ENCODE results near the gene BTBD2. TPM values are rescaled to one million over a fixed set of nuclear protein-coding genes. Genes with fewer than 3 reads are reported as not detected.

Gene BTBD2
- polyA plus RNA-seq, 2 donors: 40.0 to 48.9 TPM

- no peak overlapping the region for H3K27ac ChIP-seq (ENCODE audit: low read depth in 2 of 2, low read length in 1 of 2)
- no peaks in the 10 kb centered on the region for H3K9me3 ChIP-seq (ENCODE audit: control insufficient read depth in 2 of 2, insufficient read depth in 1 of 2, low read depth in 1 of 2, low read length in 1 of 2)
- H3K4me1 ChIP-seq (ENCODE audit: control insufficient read depth in 2 of 2, insufficient read depth in 2 of 2, low read length in 1 of 2): peaks cover 0 to 8% of the 10 kb centered on the region in 2 donors
- peaks cover 0 to 17% of the 10 kb centered on the region in 2 donors for H3K36me3 ChIP-seq (ENCODE audit: control insufficient read depth in 2 of 2, insufficient read depth in 2 of 2, low read length in 1 of 2)
- H3K27me3 ChIP-seq (ENCODE audit: control insufficient read depth in 1 of 2, insufficient read depth in 2 of 2, low read length in 2 of 2): no peaks in the 10 kb centered on the region
- 92 to 93% methylated on average over 12 of the region's 12 CpGs for WGBS, 2 donors
- H3K4me3 ChIP-seq (ENCODE audit: low read depth in 1 of 2, low read length in 2 of 2): no peak overlapping the region
These were observed 59.4 kb downstream of the BTBD2 start for GRCh38 chr19:1956122-1956494.

- no peak overlapping the region for H3K27ac ChIP-seq (ENCODE audit: low read depth in 2 of 2, low read length in 1 of 2)
- H3K9me3 ChIP-seq (ENCODE audit: control insufficient read depth in 2 of 2, insufficient read depth in 1 of 2, low read depth in 1 of 2, low read length in 1 of 2): no peaks in the 10 kb centered on the region
- H3K27me3 ChIP-seq (ENCODE audit: control insufficient read depth in 1 of 2, insufficient read depth in 2 of 2, low read length in 2 of 2): no peaks in the 10 kb centered on the region
- 77 to 78% methylated on average over 47 to 51 of the region's 51 CpGs for WGBS, 2 donors
- H3K4me1 ChIP-seq (ENCODE audit: control insufficient read depth in 2 of 2, insufficient read depth in 2 of 2, low read length in 1 of 2): peaks cover 0 to 8% of the 10 kb centered on the region in 2 donors
- no peak overlapping the region for H3K4me3 ChIP-seq (ENCODE audit: low read depth in 1 of 2, low read length in 2 of 2)
- peaks cover 0 to 14% of the 10 kb centered on the region in 2 donors for H3K36me3 ChIP-seq (ENCODE audit: control insufficient read depth in 2 of 2, insufficient read depth in 2 of 2, low read length in 1 of 2)
These were observed 60.1 kb downstream of the BTBD2 start for GRCh38 chr19:1955171-1956121.

GRCh38 chr19:1954532-1954933, 61.0 kb downstream of the BTBD2 start:
- no peaks in the 10 kb centered on the region for H3K9me3 ChIP-seq (ENCODE audit: control insufficient read depth in 2 of 2, insufficient read depth in 1 of 2, low read depth in 1 of 2, low read length in 1 of 2)
- H3K4me3 ChIP-seq (ENCODE audit: low read depth in 1 of 2, low read length in 2 of 2): no peak overlapping the region
- H3K27ac ChIP-seq (ENCODE audit: low read depth in 2 of 2, low read length in 1 of 2): no peak overlapping the region
- peaks cover 0 to 11% of the 10 kb centered on the region in 2 donors for H3K4me1 ChIP-seq (ENCODE audit: control insufficient read depth in 2 of 2, insufficient read depth in 2 of 2, low read length in 1 of 2)
- H3K36me3 ChIP-seq (ENCODE audit: control insufficient read depth in 2 of 2, insufficient read depth in 2 of 2, low read length in 1 of 2): peaks cover 0 to 16% of the 10 kb centered on the region in 2 donors
- 92 to 94% methylated on average over 15 of the region's 15 CpGs for WGBS, 2 donors
- H3K27me3 ChIP-seq (ENCODE audit: control insufficient read depth in 1 of 2, insufficient read depth in 2 of 2, low read length in 2 of 2): no peaks in the 10 kb centered on the region

GRCh38 chr19:1953441-1954094, 61.9 kb downstream of the BTBD2 start:
- Histone ChIP-seq H3K4me1 (ENCODE audit: control insufficient read depth in 2 of 2, insufficient read depth in 2 of 2, low read length in 1 of 2) (peaks cover 0 to 11% of the 10 kb centered on the region in 2 donors), H3K36me3 (ENCODE audit: control insufficient read depth in 2 of 2, insufficient read depth in 2 of 2, low read length in 1 of 2) (peaks cover 0 to 22% of the 10 kb centered on the region in 2 donors), H3K27ac (ENCODE audit: low read depth in 2 of 2, low read length in 1 of 2) (no peak overlapping the region), H3K27me3 (ENCODE audit: control insufficient read depth in 1 of 2, insufficient read depth in 2 of 2, low read length in 2 of 2) (no peaks in the 10 kb centered on the region), H3K4me3 (ENCODE audit: low read depth in 1 of 2, low read length in 2 of 2) (no peak overlapping the region), H3K9me3 (ENCODE audit: control insufficient read depth in 2 of 2, insufficient read depth in 1 of 2, low read depth in 1 of 2, low read length in 1 of 2) (no peaks in the 10 kb centered on the region)
- 92 to 93% methylated on average over 31 to 32 of the region's 32 CpGs for WGBS, 2 donors

GRCh38 chr19:1953037-1953436, 62.5 kb downstream of the BTBD2 start:
- H3K27ac ChIP-seq (ENCODE audit: low read depth in 2 of 2, low read length in 1 of 2): no peak overlapping the region

GRCh38 chr19:1952635-1953034, 62.9 kb downstream of the BTBD2 start:
- Histone ChIP-seq H3K9me3 (ENCODE audit: control insufficient read depth in 2 of 2, insufficient read depth in 1 of 2, low read depth in 1 of 2, low read length in 1 of 2) (no peaks in the 10 kb centered on the region), H3K4me1 (ENCODE audit: control insufficient read depth in 2 of 2, insufficient read depth in 2 of 2, low read length in 1 of 2) (peaks cover 3 to 13% of the 10 kb centered on the region in 2 donors), H3K27ac (ENCODE audit: low read depth in 2 of 2, low read length in 1 of 2) (no peak overlapping the region), H3K4me3 (ENCODE audit: low read depth in 1 of 2, low read length in 2 of 2) (no peak overlapping the region), H3K36me3 (ENCODE audit: control insufficient read depth in 2 of 2, insufficient read depth in 2 of 2, low read length in 1 of 2) (peaks cover 0 to 22% of the 10 kb centered on the region in 2 donors), H3K27me3 (ENCODE audit: control insufficient read depth in 1 of 2, insufficient read depth in 2 of 2, low read length in 2 of 2) (no peaks in the 10 kb centered on the region)
- 74 to 80% methylated on average over 16 to 21 of the region's 21 CpGs for WGBS, 2 donors

More at GRCh38 chr19:1953037-1953436, 62.5 kb downstream of the BTBD2 start:
- WGBS, 2 donors: 89 to 91% methylated on average over 19 of the region's 19 CpGs
- Histone ChIP-seq H3K9me3 (ENCODE audit: control insufficient read depth in 2 of 2, insufficient read depth in 1 of 2, low read depth in 1 of 2, low read length in 1 of 2) (no peaks in the 10 kb centered on the region), H3K36me3 (ENCODE audit: control insufficient read depth in 2 of 2, insufficient read depth in 2 of 2, low read length in 1 of 2) (peaks cover 0 to 22% of the 10 kb centered on the region in 2 donors), H3K4me1 (ENCODE audit: control insufficient read depth in 2 of 2, insufficient read depth in 2 of 2, low read length in 1 of 2) (peaks cover under 1 to 11% of the 10 kb centered on the region in 2 donors), H3K27me3 (ENCODE audit: control insufficient read depth in 1 of 2, insufficient read depth in 2 of 2, low read length in 2 of 2) (no peaks in the 10 kb centered on the region), H3K4me3 (ENCODE audit: low read depth in 1 of 2, low read length in 2 of 2) (no peak overlapping the region)

GRCh38 chr19:1950640-1951039, 64.9 kb downstream of the BTBD2 start:
- no peak overlapping the region for H3K27ac ChIP-seq (ENCODE audit: low read depth in 2 of 2, low read length in 1 of 2)
- H3K27me3 ChIP-seq (ENCODE audit: control insufficient read depth in 1 of 2, insufficient read depth in 2 of 2, low read length in 2 of 2): no peaks in the 10 kb centered on the region
- 98% methylated on average over 13 to 16 of the region's 16 CpGs for WGBS, 2 donors
- H3K36me3 ChIP-seq (ENCODE audit: control insufficient read depth in 2 of 2, insufficient read depth in 2 of 2, low read length in 1 of 2): peaks cover 0 to 24% of the 10 kb centered on the region in 2 donors
- no peak overlapping the region for H3K4me3 ChIP-seq (ENCODE audit: low read depth in 1 of 2, low read length in 2 of 2)
- H3K9me3 ChIP-seq (ENCODE audit: control insufficient read depth in 2 of 2, insufficient read depth in 1 of 2, low read depth in 1 of 2, low read length in 1 of 2): no peaks in the 10 kb centered on the region
- peaks cover 9 to 19% of the 10 kb centered on the region in 2 donors for H3K4me1 ChIP-seq (ENCODE audit: control insufficient read depth in 2 of 2, insufficient read depth in 2 of 2, low read length in 1 of 2)

- Histone ChIP-seq H3K4me1 (ENCODE audit: control insufficient read depth in 2 of 2, insufficient read depth in 2 of 2, low read length in 1 of 2) (peaks cover 9 to 14% of the 10 kb centered on the region in 2 donors), H3K27me3 (ENCODE audit: control insufficient read depth in 1 of 2, insufficient read depth in 2 of 2, low read length in 2 of 2) (no peaks in the 10 kb centered on the region), H3K36me3 (ENCODE audit: control insufficient read depth in 2 of 2, insufficient read depth in 2 of 2, low read length in 1 of 2) (peaks cover 0 to 22% of the 10 kb centered on the region in 2 donors), H3K9me3 (ENCODE audit: control insufficient read depth in 2 of 2, insufficient read depth in 1 of 2, low read depth in 1 of 2, low read length in 1 of 2) (no peaks in the 10 kb centered on the region), H3K4me3 (ENCODE audit: low read depth in 1 of 2, low read length in 2 of 2) (no peak overlapping the region), H3K27ac (ENCODE audit: low read depth in 2 of 2, low read length in 1 of 2) (no peak overlapping the region)
- WGBS, 2 donors: 93 to 94% methylated on average over 44 of the region's 44 CpGs
These were observed 66.0 kb downstream of the BTBD2 start for GRCh38 chr19:1949304-1950101.

GRCh38 chr19:1947651-1948209, 67.8 kb downstream of the BTBD2 start:
- Histone ChIP-seq H3K36me3 (ENCODE audit: control insufficient read depth in 2 of 2, insufficient read depth in 2 of 2, low read length in 1 of 2) (peaks cover 0 to 16% of the 10 kb centered on the region in 2 donors), H3K27ac (ENCODE audit: low read depth in 2 of 2, low read length in 1 of 2) (no peak overlapping the region), H3K4me3 (ENCODE audit: low read depth in 1 of 2, low read length in 2 of 2) (no peak overlapping the region), H3K4me1 (ENCODE audit: control insufficient read depth in 2 of 2, insufficient read depth in 2 of 2, low read length in 1 of 2) (peaks cover 20 to 29% of the 10 kb centered on the region in 2 donors), H3K27me3 (ENCODE audit: control insufficient read depth in 1 of 2, insufficient read depth in 2 of 2, low read length in 2 of 2) (no peaks in the 10 kb centered on the region), H3K9me3 (ENCODE audit: control insufficient read depth in 2 of 2, insufficient read depth in 1 of 2, low read depth in 1 of 2, low read length in 1 of 2) (no peaks in the 10 kb centered on the region)
- 71 to 79% methylated on average over 34 of the region's 34 CpGs for WGBS, 2 donors

Measured in esophagus (tissue), 2 donors.